GM12891 (cell line): ENCODE data around the gene ETV6.

Experiments used
- PAX5 ChIP-seq: IDR thresholded peaks from 2 replicates; pipeline ENCODE4 v1.6.1; 2011; ENCODE audit warnings: low read length, moderate library complexity, mild to moderate bottlenecking; ENCODE audit not compliant: insufficient read depth, severe bottlenecking
- POLR2A ChIP-seq: IDR thresholded peaks from 2 replicates; pipeline ENCODE4 v1.6.1; 2011; ENCODE audit warnings: low read depth, low read length, control low read depth
- POLR2AphosphoS5 ChIP-seq: IDR thresholded peaks from 2 replicates; pipeline ENCODE4 v1.6.1; 2011; ENCODE audit warnings: low read depth, low read length, control low read depth
- POU2F2 ChIP-seq: IDR thresholded peaks from 2 replicates; pipeline ENCODE4 v1.6.1; 2011; ENCODE audit warnings: low read depth, mild to moderate bottlenecking, control low read depth, low read length, moderate library complexity
- SPI1 ChIP-seq: IDR thresholded peaks from 2 replicates; pipeline ENCODE4 v1.6.1; 2011; ENCODE audit warnings: low read depth, low read length, control low read depth
- TAF1 ChIP-seq: IDR thresholded peaks from 2 replicates; pipeline ENCODE4 v1.6.1; 2011; ENCODE audit warnings: low read depth, low read length, control low read depth

- no peak for TF ChIP-seq TAF1
- no peak for TF ChIP-seq POLR2A
- no peak for TF ChIP-seq POLR2AphosphoS5
- no peak for TF ChIP-seq POU2F2
- TF ChIP-seq PAX5: no peak
- no peak for TF ChIP-seq SPI1
Measured at GRCh38 chr12:11904124-11904523, 254.7 kb downstream of the ETV6 start.
